DND-41 (cell line): ENCODE measurements around the gene DHFR2.
"Not testable (repeated sequence)": the region's sequence is repeated elsewhere in the genome, so short reads cannot be mapped to it uniquely, and the experiment has no call there.

Experiments used
- ATAC-seq: fragments of 200-7000 bp; cut with Tn5 transposase; 3 replicates; pipeline ENCODE4 v1.9.1; 2021; ENCODE audit warnings: low read depth; ENCODE audit not compliant: insufficient read depth
- DNase-seq: peaks from one replicate; pipeline ENCODE4 v3.0.0-alpha.2; 2020
- H2AFZ ChIP-seq: 2 replicates; pipeline ENCODE4 v1.6.0; 2012; ENCODE audit warnings: low read depth, low read length
- H3K27ac ChIP-seq: 2 replicates; pipeline ENCODE4 v1.5.1; 2012; ENCODE audit warnings: low read length, inconsistent platforms
- H3K27me3 ChIP-seq: fragments of 200-600 bp; sonication (generic); 2 replicates; pipeline ENCODE4 v1.6.0; 2012; ENCODE audit warnings: low read length, mild to moderate bottlenecking, inconsistent platforms; ENCODE audit not compliant: insufficient read depth, poor library complexity
- H3K36me3 ChIP-seq: 2 replicates; pipeline ENCODE4 v1.5.1; 2012; ENCODE audit warnings: low read length, inconsistent platforms; ENCODE audit not compliant: insufficient read depth
- H3K4me1 ChIP-seq: 2 replicates; pipeline ENCODE4 v1.5.1; 2012; ENCODE audit warnings: mild to moderate bottlenecking, low read length; ENCODE audit not compliant: insufficient read depth
- H3K4me2 ChIP-seq: 2 replicates; pipeline ENCODE4 v1.6.0; 2012; ENCODE audit warnings: mild to moderate bottlenecking, moderate library complexity, low read length, inconsistent platforms; ENCODE audit not compliant: insufficient read depth
- H3K4me3 ChIP-seq, 2 experiments: fragments of 200-600 bp in 1 of 2; shearing (Covaris generic) in 1 of 2; 2 replicates each; pipeline ENCODE4 v1.5.1; 2012 to 2016; ENCODE audit warnings: inconsistent platforms in 2 of 2, low read length in 2 of 2, mild to moderate bottlenecking in 2 of 2, low read depth in 1 of 2, moderate library complexity in 1 of 2
- H3K79me2 ChIP-seq: 2 replicates; pipeline ENCODE4 v1.6.0; 2012; ENCODE audit warnings: low read length, inconsistent platforms; ENCODE audit not compliant: insufficient read depth
- H3K9ac ChIP-seq: 2 replicates; pipeline ENCODE4 v1.6.0; 2012; ENCODE audit warnings: low read depth, mild to moderate bottlenecking, inconsistent platforms, low read length, moderate library complexity
- H3K9me3 ChIP-seq: 2 replicates; pipeline ENCODE4 v1.5.1; 2012; ENCODE audit warnings: low read length, moderate library complexity, mild to moderate bottlenecking, inconsistent platforms; ENCODE audit not compliant: insufficient read depth, severe bottlenecking
- H4K20me1 ChIP-seq: 2 replicates; pipeline ENCODE4 v1.6.0; 2012; ENCODE audit warnings: low read length; ENCODE audit not compliant: insufficient read depth
- EZH2 ChIP-seq: IDR thresholded peaks from 3 replicates; pipeline ENCODE4 v1.6.1; 2012; ENCODE audit warnings: borderline replicate concordance, low read depth, mild to moderate bottlenecking, moderate library complexity, low read length, inconsistent platforms; ENCODE audit not compliant: severe bottlenecking
- TF ChIP-seq, protein P1 (sequence below): IDR thresholded peaks from 2 replicates; pipeline ENCODE4 v1.5.1; 2012; ENCODE audit warnings: borderline replicate concordance, low read length, moderate library complexity, mild to moderate bottlenecking; ENCODE audit not compliant: poor library complexity, severe bottlenecking; ENCODE audit errors: extremely low read depth

The DHFR2 gene

GRCh38 chr3:94062513-94063404 is at the start of gene DHFR2, which contains the start of gene NSUN3:
Gene DHFR2 (minus strand): TSS chr3:94062916. CDS start chr3:94061511, 1,405 bp downstream.
Gene NSUN3 (plus strand): TSS chr3:94063061. CDS start chr3:94063127, 66 bp downstream.
- Histone ChIP-seq H3K27ac (peak within 1 kb of the TSS; percentile 96), H3K4me1 (peaks cover 40% of the 10 kb centered on the region), H3K79me2 (peaks cover 63% of the 10 kb centered on the region), H2AFZ (peak within 1 kb of the TSS; percentile 88), H3K9me3 (peaks cover 4% of the 10 kb centered on the region), H3K9ac (peak within 1 kb of the TSS; percentile 85), H3K27me3 (no peaks in the 10 kb centered on the region), H3K4me2 (peak within 1 kb of the TSS; percentile 70), H4K20me1 (no peaks in the 10 kb centered on the region), H3K4me3 (peak within 1 kb of the TSS; percentile 76 to 82), H3K36me3 (peaks cover 32% of the 10 kb centered on the region)
- DNase-seq (peak; percentile 89), ATAC-seq (peak; percentile 88)
- no peak for TF ChIP-seq EZH2
- TF ChIP-seq, protein P1, sequence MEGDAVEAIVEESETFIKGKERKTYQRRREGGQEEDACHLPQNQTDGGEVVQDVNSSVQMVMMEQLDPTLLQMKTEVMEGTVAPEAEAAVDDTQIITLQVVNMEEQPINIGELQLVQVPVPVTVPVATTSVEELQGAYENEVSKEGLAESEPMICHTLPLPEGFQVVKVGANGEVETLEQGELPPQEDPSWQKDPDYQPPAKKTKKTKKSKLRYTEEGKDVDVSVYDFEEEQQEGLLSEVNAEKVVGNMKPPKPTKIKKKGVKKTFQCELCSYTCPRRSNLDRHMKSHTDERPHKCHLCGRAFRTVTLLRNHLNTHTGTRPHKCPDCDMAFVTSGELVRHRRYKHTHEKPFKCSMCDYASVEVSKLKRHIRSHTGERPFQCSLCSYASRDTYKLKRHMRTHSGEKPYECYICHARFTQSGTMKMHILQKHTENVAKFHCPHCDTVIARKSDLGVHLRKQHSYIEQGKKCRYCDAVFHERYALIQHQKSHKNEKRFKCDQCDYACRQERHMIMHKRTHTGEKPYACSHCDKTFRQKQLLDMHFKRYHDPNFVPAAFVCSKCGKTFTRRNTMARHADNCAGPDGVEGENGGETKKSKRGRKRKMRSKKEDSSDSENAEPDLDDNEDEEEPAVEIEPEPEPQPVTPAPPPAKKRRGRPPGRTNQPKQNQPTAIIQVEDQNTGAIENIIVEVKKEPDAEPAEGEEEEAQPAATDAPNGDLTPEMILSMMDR: no peak

GRCh38 chr3:94110854-94111253 is 48.1 kb upstream of the DHFR2 start:
- H4K20me1 ChIP-seq: no peaks in the 10 kb centered on the region
- no peaks in the 10 kb centered on the region for H3K27me3 ChIP-seq
- H3K9me3 ChIP-seq: no peaks in the 10 kb centered on the region
- H3K4me3 ChIP-seq: no peak overlapping the region
- no peak overlapping the region for H3K9ac ChIP-seq
- H3K36me3 ChIP-seq: peaks cover 33% of the 10 kb centered on the region
- ATAC-seq: no peak
- no peak overlapping the region for H3K4me2 ChIP-seq
- DNase-seq: no peak
- no peaks in the 10 kb centered on the region for H3K79me2 ChIP-seq
- H3K4me1 ChIP-seq: no peaks in the 10 kb centered on the region
- no peak overlapping the region for H3K27ac ChIP-seq
- no peak for TF ChIP-seq EZH2
- TF ChIP-seq, protein P1: no peak
- H2AFZ ChIP-seq: no peak overlapping the region

GRCh38 chr3:94110232-94110631 is 47.5 kb upstream of the DHFR2 start:
- H3K9me3 ChIP-seq, H3K79me2 ChIP-seq, H2AFZ ChIP-seq, H3K4me1 ChIP-seq, H3K9ac ChIP-seq, H3K27ac ChIP-seq, H3K4me3 ChIP-seq, DNase-seq, H3K4me2 ChIP-seq, H3K27me3 ChIP-seq, H4K20me1 ChIP-seq, ATAC-seq: not testable (repeated sequence)
- H3K36me3 ChIP-seq: peaks cover 36% of the 10 kb centered on the region

DNA sequence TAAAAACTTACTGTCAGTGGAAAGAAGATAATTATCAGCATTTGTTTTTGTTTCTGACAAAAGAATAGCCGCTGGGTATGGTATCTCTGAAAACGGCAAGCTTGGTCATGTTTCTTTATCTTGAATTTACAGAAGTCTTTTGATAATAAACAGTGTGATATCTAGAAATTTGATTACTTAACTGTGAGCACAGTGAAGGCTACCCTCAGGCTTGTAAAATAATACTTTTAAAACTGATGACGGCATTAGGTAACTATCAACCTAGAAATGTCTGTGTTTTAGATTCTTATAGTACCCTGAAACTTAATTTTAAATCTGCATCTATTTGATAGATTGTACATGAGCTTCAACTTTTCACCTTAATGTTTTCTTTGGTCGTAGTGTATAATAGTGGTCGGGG is 43.6 kb upstream of the DHFR2 start:
- Histone ChIP-seq H3K36me3 (peaks cover 45% of the 10 kb centered on the region), H4K20me1 (no peaks in the 10 kb centered on the region), H3K27me3 (no peaks in the 10 kb centered on the region), H3K9me3 (no peaks in the 10 kb centered on the region), H3K4me2 (no peak overlapping the region), H3K4me1 (no peaks in the 10 kb centered on the region), H3K27ac (no peak overlapping the region), H3K79me2 (no peaks in the 10 kb centered on the region), H2AFZ (no peak overlapping the region), H3K9ac (no peak overlapping the region), H3K4me3 (no peak overlapping the region)
- TF ChIP-seq EZH2: no peak
- TF ChIP-seq, protein P1: no peak
- no peak for ATAC-seq
- DNase-seq: no peak
